H1 (cell line): ENCODE data around the gene WNK2.

ENCODE experiments used
- CEBPB ChIP-seq: IDR thresholded peaks from 2 replicates; pipeline ENCODE4 v1.6.1; 2012; ENCODE audit warnings: low read depth, low read length
- E2F6 ChIP-seq: IDR thresholded peaks from 2 replicates; pipeline ENCODE4 v1.6.1; 2012; ENCODE audit warnings: inconsistent platforms
- EGR1 ChIP-seq: IDR thresholded peaks from 2 replicates; pipeline ENCODE4 v1.6.1; 2011; ENCODE audit warnings: low read depth, low read length, borderline replicate concordance
- EP300 ChIP-seq, 2 experiments: IDR thresholded peaks; 1 replicate in 1 of 2; 2 replicates in 1 of 2; pipeline ENCODE4 v1.6.1; 2011 to 2012; ENCODE audit warnings: low read depth in 2 of 2, low read length in 2 of 2, mild to moderate bottlenecking in 2 of 2, borderline replicate concordance in 1 of 2, inconsistent platforms in 1 of 2, moderate library complexity in 1 of 2
- POLR2A ChIP-seq, 2 experiments: IDR thresholded peaks; 1 replicate in 1 of 2; 2 replicates in 1 of 2; pipeline ENCODE4 v1.6.1; 2011; ENCODE audit warnings: low read depth in 2 of 2, low read length in 2 of 2, mild to moderate bottlenecking in 2 of 2; ENCODE audit errors: control extremely low read depth in 1 of 2
- POLR2AphosphoS5 ChIP-seq: IDR thresholded peaks from 2 replicates; pipeline ENCODE4 v1.6.1; 2011; ENCODE audit warnings: low read depth, low read length
- RAD21 ChIP-seq, 2 experiments: IDR thresholded peaks in 1 of 2; conservative IDR thresholded peaks in 1 of 2; 2 replicates each; pipeline ENCODE4 v1.6.1; 2011; ENCODE audit warnings: low read depth in 2 of 2, low read length in 2 of 2, improper control_type of control experiment in 1 of 2, inconsistent platforms in 1 of 2, mild to moderate bottlenecking in 1 of 2, moderate library complexity in 1 of 2
- RBBP5 ChIP-seq: IDR thresholded peaks from 2 replicates; pipeline ENCODE4 v1.7.1; 2012; ENCODE audit warnings: low read depth, mild to moderate bottlenecking, inconsistent platforms, low read length, moderate library complexity, borderline replicate concordance
- SRF ChIP-seq: IDR thresholded peaks from 2 replicates; pipeline ENCODE4 v1.6.1; 2011; ENCODE audit warnings: mild to moderate bottlenecking, low read depth, low read length, moderate library complexity
- TEAD4 ChIP-seq: IDR thresholded peaks from 2 replicates; pipeline ENCODE4 v1.6.1; 2012; ENCODE audit warnings: low read depth, low read length, inconsistent platforms, mixed read lengths
- TF ChIP-seq, protein P1 (sequence below), 3 experiments: IDR thresholded peaks; 1 replicate in 2 of 3; 2 replicates in 1 of 3; pipeline versions ENCODE4 v1.5.1 to v1.6.1; 2011; ENCODE audit warnings: low read length in 3 of 3, mild to moderate bottlenecking in 3 of 3, inconsistent platforms in 2 of 3, low read depth in 1 of 3, moderate library complexity in 1 of 3; ENCODE audit not compliant: insufficient read depth in 1 of 3; ENCODE audit errors: control extremely low read depth in 1 of 3

DNA sequence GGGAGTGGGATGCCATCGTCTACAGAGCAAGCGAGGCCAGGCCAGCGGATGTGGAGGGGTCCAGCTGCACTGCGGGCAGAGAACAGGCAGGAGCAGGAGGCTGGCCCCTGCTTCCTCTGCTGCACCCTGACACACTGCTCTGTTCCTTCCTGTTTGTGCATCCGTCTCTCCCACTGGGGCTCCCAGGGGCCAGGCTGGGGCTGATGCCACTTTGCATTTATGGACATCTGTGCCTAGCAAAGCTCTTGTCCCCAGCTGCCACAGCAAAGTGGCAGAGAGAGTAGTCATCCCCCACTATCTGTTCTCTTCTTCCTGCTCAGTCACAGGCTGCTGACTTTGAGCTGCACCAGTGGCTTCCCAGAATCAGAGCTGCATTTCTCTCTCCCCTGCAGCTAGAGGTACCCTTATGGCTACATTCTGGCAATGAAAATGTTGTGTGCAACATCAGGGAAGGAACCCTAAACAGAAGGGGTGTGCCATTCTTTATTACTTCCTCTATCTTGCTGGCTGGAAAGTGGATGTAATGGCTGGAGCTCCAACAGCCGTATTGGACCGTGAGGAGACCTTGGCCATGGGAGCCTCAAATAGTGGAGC lies 45.7 kb upstream of the WNK2 start:
- TF ChIP-seq POLR2A (IDR thresholded peaks at IDR 0.05; ENCODE audit: control extremely low read depth in 1 of 2, low read depth in 2 of 2, low read length in 2 of 2) (no peak), CEBPB (no peak), SRF (no peak), TEAD4 (no peak), RAD21 (IDR thresholded peaks at IDR 0.05 in 1 of 2, conservative IDR thresholded peaks at IDR 0.05 in 1 of 2; ENCODE audit: low read depth in 2 of 2, low read length in 2 of 2) (no peak), POLR2AphosphoS5 (no peak), EGR1 (no peak), EP300 (IDR thresholded peaks at IDR 0.05; ENCODE audit: borderline replicate concordance in 1 of 2, low read depth in 2 of 2, low read length in 2 of 2) (no peak), E2F6 (no peak), RBBP5 (no peak)
- TF ChIP-seq, protein P1, sequence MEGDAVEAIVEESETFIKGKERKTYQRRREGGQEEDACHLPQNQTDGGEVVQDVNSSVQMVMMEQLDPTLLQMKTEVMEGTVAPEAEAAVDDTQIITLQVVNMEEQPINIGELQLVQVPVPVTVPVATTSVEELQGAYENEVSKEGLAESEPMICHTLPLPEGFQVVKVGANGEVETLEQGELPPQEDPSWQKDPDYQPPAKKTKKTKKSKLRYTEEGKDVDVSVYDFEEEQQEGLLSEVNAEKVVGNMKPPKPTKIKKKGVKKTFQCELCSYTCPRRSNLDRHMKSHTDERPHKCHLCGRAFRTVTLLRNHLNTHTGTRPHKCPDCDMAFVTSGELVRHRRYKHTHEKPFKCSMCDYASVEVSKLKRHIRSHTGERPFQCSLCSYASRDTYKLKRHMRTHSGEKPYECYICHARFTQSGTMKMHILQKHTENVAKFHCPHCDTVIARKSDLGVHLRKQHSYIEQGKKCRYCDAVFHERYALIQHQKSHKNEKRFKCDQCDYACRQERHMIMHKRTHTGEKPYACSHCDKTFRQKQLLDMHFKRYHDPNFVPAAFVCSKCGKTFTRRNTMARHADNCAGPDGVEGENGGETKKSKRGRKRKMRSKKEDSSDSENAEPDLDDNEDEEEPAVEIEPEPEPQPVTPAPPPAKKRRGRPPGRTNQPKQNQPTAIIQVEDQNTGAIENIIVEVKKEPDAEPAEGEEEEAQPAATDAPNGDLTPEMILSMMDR (IDR thresholded peaks at IDR 0.05; ENCODE audit: control extremely low read depth in 1 of 3, insufficient read depth in 1 of 3, low read depth in 1 of 3, low read length in 3 of 3): no peak
